MCF 10A (cell line): ENCODE data around the gene KCNMB4. TPM values are rescaled to one million over a fixed set of nuclear protein-coding genes. Genes with fewer than 3 reads are reported as not detected.

Experiments
- BruUV-seq: library from RNA; stranded (reverse); fragments of 400-500 nt; replicated peaks from 2 replicates; lab custom pipeline; 2021; lab: Mats Ljungman, UMichigan
- CTCF ChIA-PET: fragments of 300-600 bp; sonication (Branson Sonifier 250); formaldehyde crosslinking; extraction: SDS; loops from one replicate; lab custom pipeline; 2021; ENCODE audit warnings: antibody characterized with exemption, inconsistent platforms; lab: Yijun Ruan, JAX
- POLR2A ChIA-PET: fragments of 300-600, 350-650 bp; sonication (Branson Sonifier 250); formaldehyde crosslinking; extraction: SDS; loops from one replicate; lab custom pipeline; 2020; ENCODE audit warnings: antibody characterized with exemption, inconsistent platforms; lab: Yijun Ruan, JAX
- DNase-seq: peaks from one replicate; pipeline ENCODE4 v3.0.0-alpha.2; 2018; ENCODE audit not compliant: unreplicated experiment
- H3K27ac Mint-ChIP-seq: one replicate; pipeline ENCODE4 v1.8.0; 2022; ENCODE audit warnings: mild to moderate bottlenecking, low read depth, mixed read lengths; ENCODE audit not compliant: unreplicated experiment
- H3K27me3 Mint-ChIP-seq: one replicate; pipeline ENCODE4 v1.8.0; 2022; ENCODE audit warnings: mixed read lengths; ENCODE audit not compliant: insufficient read depth, unreplicated experiment
- H3K36me3 Mint-ChIP-seq: one replicate; pipeline ENCODE4 v1.8.0; 2022; ENCODE audit warnings: mild to moderate bottlenecking, moderate library complexity, mixed read lengths; ENCODE audit not compliant: insufficient read depth, unreplicated experiment
- H3K4me1 Mint-ChIP-seq: one replicate; pipeline ENCODE4 v1.8.0; 2022; ENCODE audit warnings: mixed read lengths; ENCODE audit not compliant: insufficient read depth, unreplicated experiment
- H3K4me3 Mint-ChIP-seq: one replicate; pipeline ENCODE4 v1.8.0; 2022; ENCODE audit warnings: mild to moderate bottlenecking, moderate library complexity, mixed read lengths; ENCODE audit not compliant: unreplicated experiment
- H3K9me3 Mint-ChIP-seq: one replicate; pipeline ENCODE4 v1.8.0; 2022; ENCODE audit warnings: mixed read lengths; ENCODE audit not compliant: unreplicated experiment
- intact Hi-C: fragments of 100-400 bp; cut with micrococcal nuclease; formaldehyde crosslinking; loops from 2 replicates; pipeline ENCODE4 v1.14.1; 2022
- total RNA-seq: library from RNA; stranded (reverse); gene quantifications from 2 replicates; pipeline ENCODE4 v1.2.3, GENCODE V29; 2022
- TF ChIP-seq, protein P1 (sequence below): fragments of 200-600 bp; IDR thresholded peaks from one replicate; pipeline ENCODE4 v1.8.0; 2022; ENCODE audit warnings: antibody characterized with exemption, mild to moderate bottlenecking; ENCODE audit not compliant: unreplicated experiment

KCNMB4 gene
- total RNA-seq, 1 experiment from 2014 or later: not detected

DNA sequence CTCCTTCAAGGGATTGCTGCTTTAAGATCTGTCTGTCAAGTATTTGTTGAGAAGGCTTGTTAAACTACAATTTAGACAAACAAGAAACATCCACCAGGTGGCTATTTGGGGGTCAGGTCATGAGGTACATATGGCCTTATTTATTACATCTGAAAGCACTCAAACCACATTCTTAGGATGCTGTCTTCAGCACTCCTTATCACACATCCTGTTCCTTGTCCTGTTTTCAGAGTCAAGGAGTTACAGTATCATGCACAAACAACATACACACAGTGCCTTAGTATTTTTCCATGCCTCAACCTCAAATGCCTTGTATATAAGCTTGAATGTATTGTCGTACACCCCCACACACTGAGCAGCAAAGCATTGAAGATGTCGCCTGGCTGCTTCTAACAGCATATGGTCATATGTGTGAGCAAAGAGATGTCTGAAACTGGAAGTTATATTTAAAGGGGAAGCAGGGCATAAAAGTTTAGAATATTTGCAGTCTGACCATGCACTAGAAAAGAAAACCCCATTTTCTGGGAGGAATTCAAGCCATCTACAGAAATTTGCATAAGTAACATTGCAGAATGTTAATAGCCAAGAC, 83.8 kb downstream of the KCNMB4 start:
- Mint-ChIP-seq H3K4me1 (no peaks in the 10 kb centered on the region), H3K27me3 (no peaks in the 10 kb centered on the region), H3K27ac (no peak overlapping the region), H3K36me3 (no peaks in the 10 kb centered on the region), H3K9me3 (peaks cover 7% of the 10 kb centered on the region), H3K4me3 (no peak overlapping the region)
- TF ChIP-seq, protein P1, sequence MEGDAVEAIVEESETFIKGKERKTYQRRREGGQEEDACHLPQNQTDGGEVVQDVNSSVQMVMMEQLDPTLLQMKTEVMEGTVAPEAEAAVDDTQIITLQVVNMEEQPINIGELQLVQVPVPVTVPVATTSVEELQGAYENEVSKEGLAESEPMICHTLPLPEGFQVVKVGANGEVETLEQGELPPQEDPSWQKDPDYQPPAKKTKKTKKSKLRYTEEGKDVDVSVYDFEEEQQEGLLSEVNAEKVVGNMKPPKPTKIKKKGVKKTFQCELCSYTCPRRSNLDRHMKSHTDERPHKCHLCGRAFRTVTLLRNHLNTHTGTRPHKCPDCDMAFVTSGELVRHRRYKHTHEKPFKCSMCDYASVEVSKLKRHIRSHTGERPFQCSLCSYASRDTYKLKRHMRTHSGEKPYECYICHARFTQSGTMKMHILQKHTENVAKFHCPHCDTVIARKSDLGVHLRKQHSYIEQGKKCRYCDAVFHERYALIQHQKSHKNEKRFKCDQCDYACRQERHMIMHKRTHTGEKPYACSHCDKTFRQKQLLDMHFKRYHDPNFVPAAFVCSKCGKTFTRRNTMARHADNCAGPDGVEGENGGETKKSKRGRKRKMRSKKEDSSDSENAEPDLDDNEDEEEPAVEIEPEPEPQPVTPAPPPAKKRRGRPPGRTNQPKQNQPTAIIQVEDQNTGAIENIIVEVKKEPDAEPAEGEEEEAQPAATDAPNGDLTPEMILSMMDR: no peak
- no TSS peak for BruUV-seq
- intact Hi-C loops: no loop called here
- POLR2A ChIA-PET: interaction anchor here (0.6 kb wide), 1 partner anchor 155 kb away, joined by 3 read pairs; no protein-coding TSS in a partner anchor
- no peak for DNase-seq
- CTCF ChIA-PET: interaction anchor here (0.5 to 0.6 kb wide), 2 partner anchors 191 to 987 kb away, joined by 3 read pairs; no protein-coding TSS in a partner anchor

DNA sequence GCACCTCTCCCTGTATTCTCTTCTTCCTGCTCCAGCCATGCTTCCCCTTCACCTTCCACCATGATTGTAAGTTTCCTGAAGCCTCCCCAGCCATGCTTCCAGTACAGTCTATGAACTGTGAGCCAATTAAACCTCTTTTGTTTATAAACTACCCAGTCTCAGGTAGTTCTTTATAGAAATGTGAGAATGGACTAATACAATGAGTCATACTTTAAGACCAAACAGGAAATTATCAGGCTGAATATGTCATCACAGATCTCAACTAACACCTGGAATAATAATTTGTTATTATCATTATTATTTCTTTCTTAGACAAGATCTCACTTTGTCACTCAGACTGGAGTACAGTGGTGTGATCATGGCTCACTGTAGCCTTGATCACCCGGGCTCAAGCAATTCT, 85.4 kb downstream of the KCNMB4 start:
- Mint-ChIP-seq H3K9me3 (peaks cover 7% of the 10 kb centered on the region), H3K4me1 (no peaks in the 10 kb centered on the region), H3K36me3 (no peaks in the 10 kb centered on the region), H3K27ac (no peak overlapping the region), H3K4me3 (no peak overlapping the region), H3K27me3 (no peaks in the 10 kb centered on the region)
- DNase-seq: peak; percentile 4
- no TSS peak for BruUV-seq
- ChIA-PET POLR2A (no interaction called here), CTCF (no interaction called here)
- intact Hi-C loops: no loop called here
- TF ChIP-seq, protein P1: no peak

DNA sequence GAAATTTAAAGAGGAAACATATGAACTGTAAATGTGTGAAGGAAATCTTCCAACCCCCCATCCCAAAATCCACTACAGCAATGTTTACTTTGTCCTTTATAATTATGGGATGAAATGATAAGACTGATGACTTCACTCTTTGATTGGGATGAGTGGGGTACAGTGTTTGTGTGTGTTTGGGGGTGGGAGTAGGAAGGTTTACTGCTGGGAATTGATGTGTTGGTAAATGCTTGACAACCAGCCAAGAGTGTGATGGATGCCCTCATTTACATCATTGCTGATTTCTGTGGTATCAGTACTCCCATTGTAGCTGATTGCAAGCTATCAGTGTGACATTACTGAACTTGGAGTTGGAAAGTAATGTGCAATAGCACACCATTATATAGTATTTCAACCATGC, 90.9 kb downstream of the KCNMB4 start:
- Mint-ChIP-seq H3K27ac (no peak overlapping the region), H3K4me3 (no peak overlapping the region), H3K4me1 (no peaks in the 10 kb centered on the region), H3K36me3 (no peaks in the 10 kb centered on the region), H3K9me3 (no peaks in the 10 kb centered on the region), H3K27me3 (no peaks in the 10 kb centered on the region)
- intact Hi-C loops: no loop called here
- no TSS peak for BruUV-seq
- TF ChIP-seq, protein P1: no peak
- ChIA-PET CTCF (no interaction called here), POLR2A (no interaction called here)
- DNase-seq: no peak

DNA sequence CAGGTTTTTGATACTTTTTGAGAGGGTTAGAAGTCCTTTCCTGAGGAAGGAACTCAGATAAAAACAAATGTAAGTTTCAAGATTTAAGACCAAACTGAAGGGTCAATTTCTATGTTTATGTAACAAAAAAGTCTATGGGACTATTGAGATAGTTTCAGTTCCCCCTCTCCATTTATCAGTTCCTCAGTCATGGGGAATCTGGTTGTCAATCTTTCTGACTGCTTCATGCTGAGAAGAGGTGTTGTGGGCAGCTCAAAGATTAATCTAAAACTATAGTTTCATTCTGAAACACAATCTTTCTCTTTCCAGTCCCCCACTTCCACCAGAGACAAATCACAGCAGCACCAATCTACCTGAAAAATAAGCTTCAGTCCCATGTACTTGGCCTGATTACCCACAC, 93.7 kb downstream of the KCNMB4 start:
- intact Hi-C loops: no loop called here
- no peak overlapping the region for H3K27ac Mint-ChIP-seq
- no peaks in the 10 kb centered on the region for H3K36me3 Mint-ChIP-seq
- DNase-seq: no peak
- H3K9me3 Mint-ChIP-seq: peaks cover 7% of the 10 kb centered on the region
- no peak overlapping the region for H3K4me3 Mint-ChIP-seq
- no peaks in the 10 kb centered on the region for H3K27me3 Mint-ChIP-seq
- TF ChIP-seq, protein P1: no peak
- ChIA-PET POLR2A (no interaction called here), CTCF (interaction anchor here (0.6 to 0.8 kb wide), 3 partner anchors 15 to 564 kb away, joined by 3 to 4 read pairs (median 3); no protein-coding TSS in a partner anchor)
- BruUV-seq: no TSS peak
- no peaks in the 10 kb centered on the region for H3K4me1 Mint-ChIP-seq
